GM18870 (cell line): ENCODE results near the gene TMEM256.
"Not testable (repeated sequence)": the region's sequence is repeated elsewhere in the genome, so short reads cannot be mapped to it uniquely, and the experiment has no call there.

Experiments
- ATAC-seq: cut with Tn5 transposase; IDR thresholded peaks from one replicate; pipeline ENCODE4 v1.9.1; 2021; ENCODE audit warnings: moderate library complexity; ENCODE audit not compliant: unreplicated experiment

The TMEM256 gene

GRCh38 chr17:7384489-7385081, 19.3 kb downstream of the TMEM256 start:
- ATAC-seq, result no peak

- ATAC-seq, result no peak
Observed at GRCh38 chr17:7383742-7384488, 20.0 kb downstream of the TMEM256 start.

GRCh38 chr17:7383371-7383741, 20.5 kb downstream of the TMEM256 start:
- ATAC-seq, result no peak

- no peak for ATAC-seq
Observed at GRCh38 chr17:7382901-7383300, 21.0 kb downstream of the TMEM256 start.

GRCh38 chr17:7380855-7381683, 22.8 kb downstream of the TMEM256 start, which contains the start of gene TNK1:
TSS of gene TNK1 (plus strand) at chr17:7381089. CDS start at chr17:7382927, 1,838 bp downstream.
- no peak for ATAC-seq

GRCh38 chr17:7380321-7380720, 23.6 kb downstream of the TMEM256 start:
- no peak for ATAC-seq

- no peak for ATAC-seq
Observed at GRCh38 chr17:7379134-7379533, 24.8 kb downstream of the TMEM256 start.

- no peak for ATAC-seq
Observed at GRCh38 chr17:7374353-7374752, 29.5 kb downstream of the TMEM256 start.

GRCh38 chr17:7370853-7371252, 33.0 kb downstream of the TMEM256 start:
- ATAC-seq, result no peak

- ATAC-seq, result no peak
Observed at GRCh38 chr17:7369825-7370224, 34.1 kb downstream of the TMEM256 start.

GRCh38 chr17:7368599-7368994, 35.3 kb downstream of the TMEM256 start:
- not testable (repeated sequence) for ATAC-seq

GRCh38 chr17:7367918-7368598, 35.8 kb downstream of the TMEM256 start:
- no peak for ATAC-seq

- no peak for ATAC-seq
Observed at GRCh38 chr17:7367083-7367482, 36.8 kb downstream of the TMEM256 start.

GRCh38 chr17:7365963-7366362, 37.9 kb downstream of the TMEM256 start:
- ATAC-seq, result not testable (repeated sequence)

GRCh38 chr17:7363311-7363710, 40.6 kb downstream of the TMEM256 start:
- ATAC-seq, result no peak

- ATAC-seq, result no peak
Observed at GRCh38 chr17:7361906-7362305, 42.0 kb downstream of the TMEM256 start.

GRCh38 chr17:7357381-7357780, 46.5 kb downstream of the TMEM256 start:
- ATAC-seq, result no peak

GRCh38 chr17:7356756-7357155, 47.1 kb downstream of the TMEM256 start:
- no peak for ATAC-seq

- ATAC-seq, result no peak
Observed at GRCh38 chr17:7356072-7356549, 47.8 kb downstream of the TMEM256 start.

GRCh38 chr17:7355573-7355972, 48.3 kb downstream of the TMEM256 start:
- no peak for ATAC-seq

GRCh38 chr17:7355053-7355452, 48.8 kb downstream of the TMEM256 start, which contains the start of gene TMEM95:
TSS of gene TMEM95 (plus strand) at chr17:7355156. CDS start at chr17:7355205, 49 bp downstream.
- no peak for ATAC-seq
